Neural crest cell (in vitro differentiated cells): ENCODE results near the gene ZNF536. TPM values are rescaled to one million over a fixed set of nuclear protein-coding genes. Genes with fewer than 3 reads are reported as not detected.

Experiments used
- DNase-seq: peaks from one replicate; pipeline ENCODE4 v3.0.0; 2021; ENCODE audit warnings: low read depth, mixed read lengths, low spot score
- H3K27ac Mint-ChIP-seq: one replicate; pipeline ENCODE4 v1.8.0; 2021; ENCODE audit warnings: mild to moderate bottlenecking, mixed read lengths; ENCODE audit not compliant: unreplicated experiment
- H3K27me3 Mint-ChIP-seq: 2 replicates; pipeline ENCODE4 v1.8.0; 2021; ENCODE audit warnings: low read depth, mild to moderate bottlenecking, mixed read lengths
- H3K36me3 Mint-ChIP-seq: 2 replicates; pipeline ENCODE4 v1.8.0; 2021; ENCODE audit warnings: low read depth, mild to moderate bottlenecking, mixed read lengths
- H3K4me1 Mint-ChIP-seq: 2 replicates; pipeline ENCODE4 v1.8.0; 2021; ENCODE audit warnings: mixed read lengths
- H3K4me3 Mint-ChIP-seq: one replicate; pipeline ENCODE4 v1.8.0; 2021; ENCODE audit warnings: mild to moderate bottlenecking, mixed read lengths
- H3K9me3 Mint-ChIP-seq: 2 replicates; pipeline ENCODE4 v1.8.0; 2021; ENCODE audit warnings: mixed read lengths
- CTCF ChIP-seq: fragments of 200-600 bp; sonication (generic); conservative IDR thresholded peaks from 2 replicates; pipeline ENCODE4 v1.5.0; 2021; ENCODE audit warnings: antibody characterized with exemption, mild to moderate bottlenecking
- total RNA-seq: library from RNA; stranded (reverse); gene quantifications from 2 replicates; pipeline ENCODE4 v1.2.1, GENCODE V29; 2021

Gene ZNF536
- total RNA-seq, 1 donor from 2014 or later: 22.0 TPM

- Mint-ChIP-seq H3K4me1 (peaks cover 58% of the 10 kb centered on the region), H3K27ac (peak overlapping the region; percentile 51), H3K9me3 (no peaks in the 10 kb centered on the region), H3K4me3 (peak overlapping the region; percentile 82), H3K27me3 (no peaks in the 10 kb centered on the region), H3K36me3 (no peaks in the 10 kb centered on the region)
- DNase-seq: no peak
- TF ChIP-seq CTCF: no peak
These were observed 76.3 kb downstream of the ZNF536 start for GRCh38 chr19:30448386-30449077.

- peak overlapping the region; percentile 51 for H3K27ac Mint-ChIP-seq
- H3K9me3 Mint-ChIP-seq: no peaks in the 10 kb centered on the region
- H3K4me3 Mint-ChIP-seq: peak overlapping the region; percentile 82
- no peaks in the 10 kb centered on the region for H3K36me3 Mint-ChIP-seq
- no peak for DNase-seq
- peaks cover 58% of the 10 kb centered on the region for H3K4me1 Mint-ChIP-seq
- H3K27me3 Mint-ChIP-seq: no peaks in the 10 kb centered on the region
- no peak for TF ChIP-seq CTCF
These were observed 77.0 kb downstream of the ZNF536 start for GRCh38 chr19:30449078-30449590.

GRCh38 chr19:30449673-30450072 lies 77.5 kb downstream of the ZNF536 start:
- no peak for TF ChIP-seq CTCF
- peak overlapping the region; percentile 82 for H3K4me3 Mint-ChIP-seq
- no peaks in the 10 kb centered on the region for H3K9me3 Mint-ChIP-seq
- no peaks in the 10 kb centered on the region for H3K36me3 Mint-ChIP-seq
- peak overlapping the region; percentile 93 for H3K27ac Mint-ChIP-seq
- H3K4me1 Mint-ChIP-seq: peaks cover 58% of the 10 kb centered on the region
- DNase-seq: peak; percentile 28
- H3K27me3 Mint-ChIP-seq: no peaks in the 10 kb centered on the region

- H3K27ac Mint-ChIP-seq: peak overlapping the region; percentile 93
- peaks cover 58% of the 10 kb centered on the region for H3K4me1 Mint-ChIP-seq
- H3K4me3 Mint-ChIP-seq: peak overlapping the region; percentile 82
- peak; percentile 36 for DNase-seq
- H3K9me3 Mint-ChIP-seq: no peaks in the 10 kb centered on the region
- no peaks in the 10 kb centered on the region for H3K36me3 Mint-ChIP-seq
- no peak for TF ChIP-seq CTCF
- H3K27me3 Mint-ChIP-seq: no peaks in the 10 kb centered on the region
These were observed 77.9 kb downstream of the ZNF536 start for GRCh38 chr19:30450100-30450499.

- H3K27ac Mint-ChIP-seq: peak overlapping the region; percentile 86
- no peaks in the 10 kb centered on the region for H3K9me3 Mint-ChIP-seq
- peak overlapping the region; percentile 45 for H3K4me3 Mint-ChIP-seq
- DNase-seq: no peak
- no peaks in the 10 kb centered on the region for H3K36me3 Mint-ChIP-seq
- H3K27me3 Mint-ChIP-seq: no peaks in the 10 kb centered on the region
- TF ChIP-seq CTCF: no peak
- H3K4me1 Mint-ChIP-seq: peaks cover 58% of the 10 kb centered on the region
These were observed 78.7 kb downstream of the ZNF536 start for GRCh38 chr19:30450835-30451321.
